ENCODE measurements around the gene COPS3. TPM values are rescaled to one million over a fixed set of nuclear protein-coding genes. Genes with fewer than 3 reads are reported as not detected.

The COPS3 gene
- total RNA-seq, 4 donors from 2014 or later: 49.2 to 60.0 (median 57.9) TPM

DNA sequence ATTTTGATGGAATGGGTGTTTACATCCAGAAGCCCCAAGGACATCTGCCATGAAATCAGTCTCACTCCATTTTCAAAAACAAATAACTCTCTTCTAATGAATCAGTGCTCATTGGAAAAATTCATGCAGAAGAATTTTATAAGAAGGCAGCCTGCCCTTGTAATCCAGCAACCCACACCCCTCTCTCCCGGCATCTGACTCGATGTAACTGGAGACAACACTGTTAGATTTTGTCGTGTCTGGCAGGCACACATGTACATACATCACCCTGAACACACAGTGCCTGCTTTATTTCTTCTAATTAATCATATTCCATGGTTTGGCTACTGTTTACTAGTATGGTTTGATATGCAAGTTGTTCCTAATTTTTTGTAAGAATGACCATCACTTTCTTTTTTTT lies 63.1 kb downstream of the COPS3 start:
- Histone ChIP-seq H3K9me3 (no peaks in the 10 kb centered on the region), H3K27ac (no peak overlapping the region), H3K27me3 (no peaks in the 10 kb centered on the region), H3K4me1 (no peaks in the 10 kb centered on the region), H3K36me3 (peaks cover 86 to 89% of the 10 kb centered on the region in 2 donors), H3K4me3 (replicated peaks in 1 of 3) (no peak overlapping the region)
- TF ChIP-seq, protein P1, sequence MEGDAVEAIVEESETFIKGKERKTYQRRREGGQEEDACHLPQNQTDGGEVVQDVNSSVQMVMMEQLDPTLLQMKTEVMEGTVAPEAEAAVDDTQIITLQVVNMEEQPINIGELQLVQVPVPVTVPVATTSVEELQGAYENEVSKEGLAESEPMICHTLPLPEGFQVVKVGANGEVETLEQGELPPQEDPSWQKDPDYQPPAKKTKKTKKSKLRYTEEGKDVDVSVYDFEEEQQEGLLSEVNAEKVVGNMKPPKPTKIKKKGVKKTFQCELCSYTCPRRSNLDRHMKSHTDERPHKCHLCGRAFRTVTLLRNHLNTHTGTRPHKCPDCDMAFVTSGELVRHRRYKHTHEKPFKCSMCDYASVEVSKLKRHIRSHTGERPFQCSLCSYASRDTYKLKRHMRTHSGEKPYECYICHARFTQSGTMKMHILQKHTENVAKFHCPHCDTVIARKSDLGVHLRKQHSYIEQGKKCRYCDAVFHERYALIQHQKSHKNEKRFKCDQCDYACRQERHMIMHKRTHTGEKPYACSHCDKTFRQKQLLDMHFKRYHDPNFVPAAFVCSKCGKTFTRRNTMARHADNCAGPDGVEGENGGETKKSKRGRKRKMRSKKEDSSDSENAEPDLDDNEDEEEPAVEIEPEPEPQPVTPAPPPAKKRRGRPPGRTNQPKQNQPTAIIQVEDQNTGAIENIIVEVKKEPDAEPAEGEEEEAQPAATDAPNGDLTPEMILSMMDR (IDR thresholded peaks at IDR 0.05): no peak
- intact Hi-C loops (cut with DNase I): no loop called here
- WGBS, 2 donors: 92 to 95% methylated on average over 3 of the region's 3 CpGs
- DNase-seq: no peak

- no peaks in the 10 kb centered on the region for H3K4me1 ChIP-seq
- no peaks in the 10 kb centered on the region for H3K9me3 ChIP-seq
- peak; percentile 74 to 79 for DNase-seq
- TF ChIP-seq, protein P1 (IDR thresholded peaks at IDR 0.05): peak in 2 of 6 experiments; percentile 30 to 32
- no peak for TF ChIP-seq POLR2A (IDR thresholded peaks at IDR 0.05)
- H3K36me3 ChIP-seq: peaks cover 83 to 86% of the 10 kb centered on the region in 2 donors
- no peak overlapping the region for H3K27ac ChIP-seq
- intact Hi-C loops (cut with DNase I): no loop called here
- WGBS, 2 donors: 78 to 84% methylated on average over 16 of the region's 16 CpGs
- no peaks in the 10 kb centered on the region for H3K27me3 ChIP-seq
- H3K4me3 ChIP-seq (replicated peaks in 1 of 3): no peak overlapping the region
Observed at GRCh38 chr17:17216776-17217175, 64.3 kb downstream of the COPS3 start.

- no peak for TF ChIP-seq POLR2A (IDR thresholded peaks at IDR 0.05)
- TF ChIP-seq, protein P1 (IDR thresholded peaks at IDR 0.05): no peak
- Histone ChIP-seq H3K36me3 (peaks cover 78 to 81% of the 10 kb centered on the region in 2 donors), H3K27me3 (no peaks in the 10 kb centered on the region), H3K4me1 (no peaks in the 10 kb centered on the region), H3K27ac (no peak overlapping the region), H3K4me3 (replicated peaks in 1 of 3) (no peak overlapping the region), H3K9me3 (no peaks in the 10 kb centered on the region)
- 84 to 90% methylated on average over 5 to 9 of the region's 17 CpGs for WGBS, 2 donors
- DNase-seq: no peak
- intact Hi-C loops (cut with DNase I): no loop called here
Observed at GRCh38 chr17:17216236-17216635, 64.8 kb downstream of the COPS3 start.

DNA sequence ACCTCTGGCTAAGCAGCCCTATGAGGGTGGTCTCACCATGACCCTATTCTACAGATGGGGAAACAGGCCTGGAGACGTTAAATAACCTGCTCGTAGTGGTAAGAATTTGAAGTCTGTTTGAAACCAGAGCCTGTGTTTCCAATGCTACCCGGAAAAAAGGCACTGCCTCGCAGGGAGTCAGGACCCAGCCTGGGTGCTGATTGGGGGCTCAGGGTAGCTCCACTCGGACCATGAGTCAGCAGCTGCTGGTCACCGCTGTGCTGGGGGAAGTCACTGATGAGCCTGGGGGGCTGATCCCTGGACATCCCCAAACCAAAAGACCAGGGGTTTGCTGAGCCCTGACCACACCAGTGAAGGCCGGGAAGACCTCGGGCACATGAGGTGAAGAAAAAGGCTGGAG lies 65.5 kb downstream of the COPS3 start:
- no peak for DNase-seq
- Histone ChIP-seq H3K4me1 (no peaks in the 10 kb centered on the region), H3K9me3 (no peaks in the 10 kb centered on the region), H3K4me3 (replicated peaks in 1 of 3) (no peak overlapping the region), H3K27ac (no peak overlapping the region), H3K27me3 (no peaks in the 10 kb centered on the region), H3K36me3 (peaks cover 71 to 74% of the 10 kb centered on the region in 2 donors)
- TF ChIP-seq POLR2A (IDR thresholded peaks at IDR 0.05): no peak
- TF ChIP-seq, protein P1 (IDR thresholded peaks at IDR 0.05): no peak
- intact Hi-C loops (cut with DNase I): no loop called here
- 88 to 95% methylated on average over 8 of the region's 8 CpGs for WGBS, 2 donors

GRCh38 chr17:17214646-17215436 lies 66.2 kb downstream of the COPS3 start:
- TF ChIP-seq, protein P1 (IDR thresholded peaks at IDR 0.05): no peak
- no peak for TF ChIP-seq POLR2A (IDR thresholded peaks at IDR 0.05)
- Histone ChIP-seq H3K27ac (no peak overlapping the region), H3K9me3 (no peaks in the 10 kb centered on the region), H3K4me1 (no peaks in the 10 kb centered on the region), H3K36me3 (peaks cover 64 to 71% of the 10 kb centered on the region in 2 donors), H3K27me3 (no peaks in the 10 kb centered on the region), H3K4me3 (replicated peaks in 1 of 3) (no peak overlapping the region)
- 90 to 94% methylated on average over 27 of the region's 27 CpGs for WGBS, 2 donors
- intact Hi-C loops (cut with DNase I): no loop called here
- no peak for DNase-seq
